Measurements from ENCODE around the gene ARHGEF39.

DNA sequence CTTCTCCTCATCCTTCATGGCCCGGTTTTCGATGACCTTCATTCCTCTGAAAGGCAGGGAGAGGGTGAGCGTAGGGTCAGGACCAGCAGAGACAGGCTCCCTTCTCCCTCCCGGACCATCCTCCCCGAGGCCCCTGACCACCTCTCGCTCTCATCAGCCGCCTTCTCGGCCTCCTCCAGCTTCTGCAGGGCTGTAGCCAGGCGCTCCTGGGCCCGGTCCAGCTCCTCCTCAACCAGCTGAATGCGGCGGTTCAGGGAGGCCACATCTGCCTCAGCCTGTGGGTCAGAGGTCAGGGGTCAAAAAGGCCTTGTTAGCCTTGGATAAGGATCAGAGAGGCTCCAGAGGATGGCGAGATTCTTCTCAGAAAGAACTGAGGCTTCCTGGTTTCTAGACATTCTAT, 20.5 kb upstream of the ARHGEF39 start:
- TF ChIP-seq, protein P1, sequence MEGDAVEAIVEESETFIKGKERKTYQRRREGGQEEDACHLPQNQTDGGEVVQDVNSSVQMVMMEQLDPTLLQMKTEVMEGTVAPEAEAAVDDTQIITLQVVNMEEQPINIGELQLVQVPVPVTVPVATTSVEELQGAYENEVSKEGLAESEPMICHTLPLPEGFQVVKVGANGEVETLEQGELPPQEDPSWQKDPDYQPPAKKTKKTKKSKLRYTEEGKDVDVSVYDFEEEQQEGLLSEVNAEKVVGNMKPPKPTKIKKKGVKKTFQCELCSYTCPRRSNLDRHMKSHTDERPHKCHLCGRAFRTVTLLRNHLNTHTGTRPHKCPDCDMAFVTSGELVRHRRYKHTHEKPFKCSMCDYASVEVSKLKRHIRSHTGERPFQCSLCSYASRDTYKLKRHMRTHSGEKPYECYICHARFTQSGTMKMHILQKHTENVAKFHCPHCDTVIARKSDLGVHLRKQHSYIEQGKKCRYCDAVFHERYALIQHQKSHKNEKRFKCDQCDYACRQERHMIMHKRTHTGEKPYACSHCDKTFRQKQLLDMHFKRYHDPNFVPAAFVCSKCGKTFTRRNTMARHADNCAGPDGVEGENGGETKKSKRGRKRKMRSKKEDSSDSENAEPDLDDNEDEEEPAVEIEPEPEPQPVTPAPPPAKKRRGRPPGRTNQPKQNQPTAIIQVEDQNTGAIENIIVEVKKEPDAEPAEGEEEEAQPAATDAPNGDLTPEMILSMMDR (IDR thresholded peaks at IDR 0.05), result no peak
- TF ChIP-seq ZFX (IDR thresholded peaks at IDR 0.05; ENCODE audit: borderline replicate concordance), result no peak

All from 22Rv1 (cell line).